ENCODE data around the gene PARD6G. TPM values are rescaled to one million over a fixed set of nuclear protein-coding genes. Genes with fewer than 3 reads are reported as not detected.

The PARD6G gene
- total and polyA plus RNA-seq, 2 of the 13 experiments (the other 11 are each of a cell fraction or from before 2014, with no cell fraction given), result 3.6 to 7.4 TPM

DNA sequence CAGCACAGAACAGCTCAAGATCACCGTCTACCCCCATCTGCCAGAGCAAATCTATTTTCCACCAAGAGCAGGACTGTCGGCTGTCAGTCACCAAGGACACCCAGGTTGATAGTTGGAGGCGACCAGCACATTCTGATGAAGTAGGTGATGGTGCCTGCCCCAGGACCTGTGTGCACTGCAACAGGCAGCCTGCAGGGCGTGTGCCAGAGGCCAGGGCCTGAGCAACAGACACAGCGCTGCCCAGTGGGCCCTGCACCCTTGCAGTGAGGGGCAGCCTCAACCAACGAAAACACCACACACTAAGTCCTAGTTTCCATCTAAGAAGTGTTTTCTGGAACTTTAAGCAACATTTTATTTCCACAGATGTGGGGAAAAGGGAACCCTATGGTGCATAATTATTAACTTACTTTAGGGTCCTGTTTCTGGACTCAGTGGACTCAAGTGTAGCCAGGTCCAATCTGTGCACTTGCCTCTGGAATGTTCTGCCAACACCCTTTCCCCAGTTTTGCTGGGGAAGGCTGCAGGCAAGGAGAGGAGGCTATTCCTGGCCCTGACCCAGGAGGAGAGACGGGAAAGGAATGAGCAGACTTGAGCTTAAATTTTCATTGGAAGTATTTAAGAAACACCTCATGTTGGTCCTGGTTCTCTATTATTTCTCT, 76.8 kb downstream of the PARD6G start (continued):
- TF ChIP-seq, protein P1, sequence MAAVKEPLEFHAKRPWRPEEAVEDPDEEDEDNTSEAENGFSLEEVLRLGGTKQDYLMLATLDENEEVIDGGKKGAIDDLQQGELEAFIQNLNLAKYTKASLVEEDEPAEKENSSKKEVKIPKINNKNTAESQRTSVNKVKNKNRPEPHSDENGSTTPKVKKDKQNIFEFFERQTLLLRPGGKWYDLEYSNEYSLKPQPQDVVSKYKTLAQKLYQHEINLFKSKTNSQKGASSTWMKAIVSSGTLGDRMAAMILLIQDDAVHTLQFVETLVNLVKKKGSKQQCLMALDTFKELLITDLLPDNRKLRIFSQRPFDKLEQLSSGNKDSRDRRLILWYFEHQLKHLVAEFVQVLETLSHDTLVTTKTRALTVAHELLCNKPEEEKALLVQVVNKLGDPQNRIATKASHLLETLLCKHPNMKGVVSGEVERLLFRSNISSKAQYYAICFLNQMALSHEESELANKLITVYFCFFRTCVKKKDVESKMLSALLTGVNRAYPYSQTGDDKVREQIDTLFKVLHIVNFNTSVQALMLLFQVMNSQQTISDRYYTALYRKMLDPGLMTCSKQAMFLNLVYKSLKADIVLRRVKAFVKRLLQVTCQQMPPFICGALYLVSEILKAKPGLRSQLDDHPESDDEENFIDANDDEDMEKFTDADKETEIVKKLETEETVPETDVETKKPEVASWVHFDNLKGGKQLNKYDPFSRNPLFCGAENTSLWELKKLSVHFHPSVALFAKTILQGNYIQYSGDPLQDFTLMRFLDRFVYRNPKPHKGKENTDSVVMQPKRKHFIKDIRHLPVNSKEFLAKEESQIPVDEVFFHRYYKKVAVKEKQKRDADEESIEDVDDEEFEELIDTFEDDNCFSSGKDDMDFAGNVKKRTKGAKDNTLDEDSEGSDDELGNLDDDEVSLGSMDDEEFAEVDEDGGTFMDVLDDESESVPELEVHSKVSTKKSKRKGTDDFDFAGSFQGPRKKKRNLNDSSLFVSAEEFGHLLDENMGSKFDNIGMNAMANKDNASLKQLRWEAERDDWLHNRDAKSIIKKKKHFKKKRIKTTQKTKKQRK (IDR thresholded peaks at IDR 0.05; ENCODE audit: low read length), result no peak
- TF ChIP-seq CBFB (CRISPR knock-in tag; IDR thresholded peaks at IDR 0.05), result no peak
- TF ChIP-seq ARNT2 (CRISPR knock-in tag; IDR thresholded peaks at IDR 0.05; ENCODE audit: low read depth), result no peak
- no peak for TF ChIP-seq POLR2G (IDR thresholded peaks at IDR 0.05; ENCODE audit: low read depth, low read length)
- TF ChIP-seq FOSL1 (CRISPR knock-in tag; IDR thresholded peaks at IDR 0.05; ENCODE audit: borderline replicate concordance), result no peak

DNA sequence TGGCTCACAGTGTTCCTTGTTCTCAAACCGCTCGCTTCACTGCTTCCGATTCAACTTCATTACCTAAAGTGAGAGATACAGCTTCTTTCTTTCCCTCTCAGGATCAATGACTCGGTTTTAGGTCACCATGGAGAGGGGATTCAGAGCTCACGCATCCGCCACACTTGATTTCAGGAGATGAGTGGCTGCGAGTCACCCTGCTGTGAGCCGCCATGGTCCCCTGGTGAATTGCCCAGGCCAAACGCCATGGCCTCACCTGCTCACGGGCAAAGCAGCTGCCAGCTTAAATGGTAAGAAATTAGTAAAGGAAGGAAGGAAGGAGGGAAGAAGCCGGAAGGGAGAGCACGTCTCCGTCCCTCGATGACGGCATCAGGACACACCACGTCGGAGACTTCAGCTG, 77.7 kb downstream of the PARD6G start:
- Histone ChIP-seq H2AFZ (ENCODE audit: low read length) (no peak overlapping the region), H3K9me3 (ENCODE audit: low read length) (peaks cover 6% of the 10 kb centered on the region), H3K27me3 (ENCODE audit: control insufficient read depth in 1 of 2, insufficient read depth in 2 of 2, low read length in 2 of 2) (no peaks in the 10 kb centered on the region), H3K27ac (ENCODE audit: extremely low read length, insufficient read depth, low read length) (no peak overlapping the region), H4K20me1 (ENCODE audit: insufficient read depth, low read length) (no peaks in the 10 kb centered on the region), H3K4me2 (ENCODE audit: low read depth, low read length) (no peak overlapping the region), H3K4me1 (ENCODE audit: insufficient read depth, low read length) (no peaks in the 10 kb centered on the region), H3K36me3 (replicated peaks in 1 of 2; ENCODE audit: control insufficient read depth in 1 of 2, insufficient read depth in 2 of 2, low read length in 2 of 2) (no peaks in the 10 kb centered on the region), H3K9ac (ENCODE audit: insufficient read depth, low read depth, low read length) (no peak overlapping the region), H3K79me2 (ENCODE audit: insufficient read depth, low read length) (no peaks in the 10 kb centered on the region), H3K4me3 (replicated peaks in 1 of 3; ENCODE audit: insufficient read depth in 1 of 3, low read depth in 2 of 3, low read length in 3 of 3) (no peak overlapping the region)
- TF ChIP-seq MBNL3 (CRISPR knock-in tag; conservative IDR thresholded peaks at IDR 0.05), result no peak
- TF ChIP-seq SIN3B (IDR thresholded peaks at IDR 0.05; ENCODE audit: low read length), result no peak
- no peak for TF ChIP-seq ZNF124 (CRISPR knock-in tag; IDR thresholded peaks at IDR 0.05)
- TF ChIP-seq ZNF207 (IDR thresholded peaks at IDR 0.05; ENCODE audit: borderline replicate concordance), result no peak
- no peak for TF ChIP-seq PCBP1 (IDR thresholded peaks at IDR 0.05; ENCODE audit: borderline replicate concordance, low read depth, low read length)
- TF ChIP-seq, protein P2, sequence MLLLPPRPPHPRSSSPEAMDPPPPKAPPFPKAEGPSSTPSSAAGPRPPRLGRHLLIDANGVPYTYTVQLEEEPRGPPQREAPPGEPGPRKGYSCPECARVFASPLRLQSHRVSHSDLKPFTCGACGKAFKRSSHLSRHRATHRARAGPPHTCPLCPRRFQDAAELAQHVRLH (CRISPR knock-in tag; IDR thresholded peaks at IDR 0.05; ENCODE audit: borderline replicate concordance, low read depth), result no peak
- TF ChIP-seq ZNF296 (CRISPR knock-in tag; conservative IDR thresholded peaks at IDR 0.05), result no peak
- TF ChIP-seq RFX3 (CRISPR knock-in tag; IDR thresholded peaks at IDR 0.05), result no peak
- no peak for TF ChIP-seq HNF4A (CRISPR knock-in tag; IDR thresholded peaks at IDR 0.05)
- BruUV-seq (replicated peaks), result no TSS peak
- in situ Hi-C loops (cut with HindIII; ENCODE audit: extremely low pct_ligation_motif_present, low pct_unique_long_range_greater_than_20kb), result no loop called here
- ChIA-PET POLR2A (no interaction called here), CTCF (ENCODE audit: low intra/inter-chr PET ratio, low total read pairs) (no interaction called here)
- intact Hi-C loops (cut with micrococcal nuclease; ENCODE audit: unreplicated experiment), result no loop called here
- WGBS (ENCODE audit: low lambda C conversion rate), result 96% methylated on average over 17 of the region's 17 CpGs
- no peak for ATAC-seq
- no peak for DNase-seq (ENCODE audit: low spot score)
- no peak for FAIRE-seq

All from HepG2 (cell line).